Measurements from ENCODE around the gene NEU1.
"Not testable (repeated sequence)": the region's sequence is repeated elsewhere in the genome, so short reads cannot be mapped to it uniquely, and the experiment has no call there.

GRCh38 chr6:31906727-31907126 is 44.1 kb upstream of the NEU1 start:
- not testable (repeated sequence) for TF ChIP-seq CTCF (optimal IDR thresholded peaks at IDR 0.05 in 1 of 3, IDR thresholded peaks at IDR 0.05 in 1 of 3, conservative IDR thresholded peaks at IDR 0.05 in 1 of 3; ENCODE audit: extremely low read depth in 1 of 3, insufficient read depth in 2 of 3, low read length in 3 of 3); EZH2 (IDR thresholded peaks at IDR 0.05; ENCODE audit: low read length)

Data from keratinocyte (primary cell).